ENCODE results near the gene TSSK3. TPM values are rescaled to one million over a fixed set of nuclear protein-coding genes. Genes with fewer than 3 reads are reported as not detected.

TSSK3 gene
- total RNA-seq, 4 donors from 2014 or later = 0.35 to 21.3 TPM; not detected in 2

- no peaks in the 10 kb centered on the region for H3K27me3 ChIP-seq
- TF ChIP-seq POLR2A (IDR thresholded peaks at IDR 0.05) (no peak), CTCF (IDR thresholded peaks at IDR 0.05) (no peak)
- H3K27ac ChIP-seq = no peak overlapping the region
- no peak for DNase-seq
- no peak overlapping the region for H3K4me3 ChIP-seq
- H3K9me3 ChIP-seq = no peaks in the 10 kb centered on the region
- no peaks in the 10 kb centered on the region for H3K36me3 ChIP-seq
- intact Hi-C loops (cut with DNase I; ENCODE audit: low total_unique reads) = no loop called here
- H3K4me1 ChIP-seq = no peaks in the 10 kb centered on the region
Observed at GRCh38 chr1:32380057-32380456, 17.7 kb downstream of the TSSK3 start.

GRCh38 chr1:32386676-32387392 lies 24.5 kb downstream of the TSSK3 start:
- H3K36me3 ChIP-seq = no peaks in the 10 kb centered on the region
- H3K9me3 ChIP-seq = no peaks in the 10 kb centered on the region

GRCh38 chr1:32388641-32389040 lies 26.3 kb downstream of the TSSK3 start:
- no peak overlapping the region for H3K27ac ChIP-seq
- peaks cover 11 to 13% of the 10 kb centered on the region in 2 donors for H3K4me1 ChIP-seq
- no peak for TF ChIP-seq CTCF (IDR thresholded peaks at IDR 0.05)
- TF ChIP-seq POLR2A (IDR thresholded peaks at IDR 0.05) = no peak
- H3K36me3 ChIP-seq = no peaks in the 10 kb centered on the region
- intact Hi-C loops (cut with DNase I; ENCODE audit: low total_unique reads) = no loop called here
- DNase-seq = no peak
- H3K27me3 ChIP-seq = no peaks in the 10 kb centered on the region
- H3K9me3 ChIP-seq = no peaks in the 10 kb centered on the region
- H3K4me3 ChIP-seq = no peak overlapping the region

More at GRCh38 chr1:32386676-32387392, 24.5 kb downstream of the TSSK3 start:
- TF ChIP-seq POLR2A (IDR thresholded peaks at IDR 0.05) (no peak), CTCF (IDR thresholded peaks at IDR 0.05) (no peak)
- Histone ChIP-seq H3K27me3 (no peaks in the 10 kb centered on the region), H3K4me3 (no peak overlapping the region), H3K27ac (no peak overlapping the region), H3K4me1 (no peaks in the 10 kb centered on the region)
- intact Hi-C loops (cut with DNase I; ENCODE audit: low total_unique reads) = no loop called here
- DNase-seq = no peak

GRCh38 chr1:32390904-32391870 lies 28.8 kb downstream of the TSSK3 start:
- DNase-seq = no peak
- no peaks in the 10 kb centered on the region for H3K9me3 ChIP-seq
- no peak overlapping the region for H3K27ac ChIP-seq
- intact Hi-C loops (cut with DNase I; ENCODE audit: low total_unique reads) = no loop called here
- H3K36me3 ChIP-seq = no peaks in the 10 kb centered on the region
- no peaks in the 10 kb centered on the region for H3K27me3 ChIP-seq
- no peak for TF ChIP-seq CTCF (IDR thresholded peaks at IDR 0.05)
- no peak for TF ChIP-seq POLR2A (IDR thresholded peaks at IDR 0.05)
- H3K4me3 ChIP-seq = no peak overlapping the region
- H3K4me1 ChIP-seq = peaks cover 11 to 13% of the 10 kb centered on the region in 2 donors

- DNase-seq = no peak
- no peaks in the 10 kb centered on the region for H3K27me3 ChIP-seq
- no peaks in the 10 kb centered on the region for H3K9me3 ChIP-seq
- H3K36me3 ChIP-seq = no peaks in the 10 kb centered on the region
- peak overlapping the region in 1 of 2 donors; percentile 83 for H3K4me3 ChIP-seq
- intact Hi-C loops (cut with DNase I; ENCODE audit: low total_unique reads) = no loop called here
- TF ChIP-seq CTCF (IDR thresholded peaks at IDR 0.05) (no peak), POLR2A (IDR thresholded peaks at IDR 0.05) (no peak)
- H3K27ac ChIP-seq = no peak overlapping the region
- peaks cover 11 to 13% of the 10 kb centered on the region in 2 donors for H3K4me1 ChIP-seq
Observed at GRCh38 chr1:32392325-32392724, 30.0 kb downstream of the TSSK3 start.

All from uterus (tissue), 4 donors.